Measurements from ENCODE around the gene CFAP107. TPM values are rescaled to one million over a fixed set of nuclear protein-coding genes. Genes with fewer than 3 reads are reported as not detected.
A peak's percentile ranks its signal among the peaks of the same experiment; 100 is the strongest.
"Not testable (repeated sequence)": the region's sequence is repeated elsewhere in the genome, so short reads cannot be mapped to it uniquely, and the experiment has no call there.

CFAP107 gene
- total and polyA plus RNA-seq, 3 experiments from 2014 or later: not detected

DNA sequence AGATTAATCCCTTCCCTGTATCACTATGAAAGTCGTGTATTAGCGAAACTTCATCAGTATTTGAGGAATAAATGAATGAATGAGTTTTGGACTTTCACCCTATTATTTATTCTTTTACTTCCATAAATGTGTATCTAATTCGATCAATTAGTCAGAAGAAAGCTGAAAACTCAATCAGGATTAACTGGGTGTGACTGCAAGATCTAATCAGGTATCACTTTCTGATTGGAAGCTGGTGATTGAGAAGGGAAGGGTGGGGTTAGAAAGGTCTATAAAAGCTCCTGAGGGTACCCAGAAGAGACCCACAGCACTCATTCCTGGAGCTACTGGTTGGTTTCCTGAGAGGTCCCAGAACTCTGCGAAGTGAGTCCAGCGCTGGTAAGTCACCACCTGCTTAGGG, 45.1 kb downstream of the CFAP107 start, which contains the start of gene PRAMEF1:
Gene PRAMEF1 (plus strand): TSS at position 301 of the 400 bp plus-strand sequence. CDS start 1,831 bp downstream, outside the sequence.
- H3K36me3 ChIP-seq (ENCODE audit: insufficient read depth, low read length); H3K27me3 Mint-ChIP-seq; DNase-seq; H3K4me1 ChIP-seq (ENCODE audit: insufficient read depth, low read length); POLR2A ChIA-PET; H3K36me3 Mint-ChIP-seq; H3K4me1 Mint-ChIP-seq; CTCF ChIA-PET; H3K27ac ChIP-seq (ENCODE audit: low read depth, low read length); H3K27ac Mint-ChIP-seq; H3K27me3 ChIP-seq (ENCODE audit: insufficient read depth, low read length, poor library complexity, severe bottlenecking); H3K9me3 ChIP-seq (ENCODE audit: low read length); H3K4me3 ChIP-seq (ENCODE audit: low read length); H3K4me3 Mint-ChIP-seq: not testable (repeated sequence)
- peaks cover 0 to 11% (median 3%) of the 10 kb centered on the region in 5 donors for H3K9me3 Mint-ChIP-seq

DNA sequence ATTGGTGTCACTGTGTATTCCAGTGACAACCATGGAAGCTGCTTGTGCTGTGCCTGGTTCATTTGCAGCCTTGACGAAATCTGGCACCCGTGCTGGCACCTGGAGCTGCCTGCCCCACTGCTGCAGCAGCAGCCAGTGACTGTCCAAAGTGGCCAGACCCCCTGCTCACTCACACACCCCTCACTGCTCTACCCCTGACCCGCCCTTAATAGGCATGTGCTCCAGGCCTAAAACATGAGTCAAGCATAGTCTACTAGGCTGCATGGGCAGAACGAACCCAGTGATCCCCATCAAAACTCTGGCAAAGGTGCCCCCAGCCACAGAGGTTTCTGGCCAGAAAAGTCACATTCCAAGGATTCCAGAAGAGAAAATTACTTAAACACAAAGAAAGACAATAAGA, 52.9 kb downstream of the CFAP107 start:
- POLR2A ChIA-PET: no interaction called here
- no peaks in the 10 kb centered on the region for H3K4me1 ChIP-seq (ENCODE audit: insufficient read depth, low read length)
- H3K9me3 Mint-ChIP-seq: peaks cover 0 to 3% (median 0%) of the 10 kb centered on the region in 5 donors

DNA sequence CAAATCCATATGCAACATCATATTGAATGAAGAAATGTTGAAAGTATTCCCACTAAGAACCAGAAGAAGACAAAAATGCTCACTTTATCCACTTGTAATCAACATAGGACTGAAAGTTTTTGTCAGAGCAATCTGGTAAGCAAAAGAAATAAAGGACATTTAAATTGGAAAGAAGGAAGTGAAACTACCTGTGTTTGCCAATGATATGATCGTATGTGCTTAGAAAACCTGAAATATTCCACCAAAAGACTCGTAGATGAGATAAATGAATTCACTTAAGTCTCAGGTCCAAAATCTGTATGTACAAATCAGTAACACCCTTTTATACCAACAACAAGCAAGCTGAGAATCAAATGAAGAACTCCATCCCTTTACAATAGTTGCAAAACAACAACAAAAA, 53.7 kb downstream of the CFAP107 start:
- H3K36me3 ChIP-seq (ENCODE audit: insufficient read depth, low read length): no peaks in the 10 kb centered on the region

More for the DNA sequence above, 52.9 kb downstream of the CFAP107 start:
- Mint-ChIP-seq H3K4me3 (no peak overlapping the region), H3K27me3 (peaks cover 0 to 8% of the 10 kb centered on the region in 2 donors), H3K36me3 (no peaks in the 10 kb centered on the region), H3K4me1 (no peaks in the 10 kb centered on the region), H3K27ac (no peak overlapping the region)
- Histone ChIP-seq H3K4me3 (ENCODE audit: low read length) (no peak overlapping the region), H3K27ac (ENCODE audit: low read depth, low read length) (no peak overlapping the region), H3K27me3 (ENCODE audit: insufficient read depth, low read length, poor library complexity, severe bottlenecking) (no peaks in the 10 kb centered on the region), H3K9me3 (ENCODE audit: low read length) (no peaks in the 10 kb centered on the region), H3K36me3 (ENCODE audit: insufficient read depth, low read length) (no peaks in the 10 kb centered on the region)
- CTCF ChIA-PET: no interaction called here
- DNase-seq: no peak

GRCh38 chr1:12809933-12810332, 63.9 kb downstream of the CFAP107 start:
- no peak for DNase-seq
- no peaks in the 10 kb centered on the region for H3K27me3 ChIP-seq (ENCODE audit: insufficient read depth, low read length, poor library complexity, severe bottlenecking)
- ChIA-PET CTCF (no interaction called here), POLR2A (no interaction called here)
- H3K27ac ChIP-seq (ENCODE audit: low read depth, low read length): peak overlapping the region; percentile 24
- H3K27ac Mint-ChIP-seq: no peak overlapping the region
- no peaks in the 10 kb centered on the region for H3K4me1 ChIP-seq (ENCODE audit: insufficient read depth, low read length)
- H3K4me3 Mint-ChIP-seq: no peak overlapping the region
- peaks cover 0 to 2% (median 0%) of the 10 kb centered on the region in 3 donors for H3K36me3 Mint-ChIP-seq
- no peak overlapping the region for H3K4me3 ChIP-seq (ENCODE audit: low read length)
- peaks cover 4 to 11% (median 9%) of the 10 kb centered on the region in 5 donors for H3K9me3 Mint-ChIP-seq
- no peaks in the 10 kb centered on the region for H3K36me3 ChIP-seq (ENCODE audit: insufficient read depth, low read length)
- H3K9me3 ChIP-seq (ENCODE audit: low read length): no peaks in the 10 kb centered on the region
- H3K27me3 Mint-ChIP-seq: peaks cover 19 to 51% of the 10 kb centered on the region in 2 donors
- H3K4me1 Mint-ChIP-seq: no peaks in the 10 kb centered on the region

More for the DNA sequence above, 53.7 kb downstream of the CFAP107 start:
- Mint-ChIP-seq H3K27ac (no peak overlapping the region), H3K27me3 (peaks cover 4 to 15% of the 10 kb centered on the region in 2 donors), H3K36me3 (no peaks in the 10 kb centered on the region), H3K4me1 (no peaks in the 10 kb centered on the region), H3K9me3 (peaks cover 0 to 5% (median 4%) of the 10 kb centered on the region in 5 donors), H3K4me3 (no peak overlapping the region)
- ChIA-PET CTCF (no interaction called here), POLR2A (no interaction called here)
- no peak for DNase-seq
- no peak overlapping the region for H3K4me3 ChIP-seq (ENCODE audit: low read length)
- H3K4me1 ChIP-seq (ENCODE audit: insufficient read depth, low read length): no peaks in the 10 kb centered on the region
- no peaks in the 10 kb centered on the region for H3K9me3 ChIP-seq (ENCODE audit: low read length)
- H3K27me3 ChIP-seq (ENCODE audit: insufficient read depth, low read length, poor library complexity, severe bottlenecking): no peaks in the 10 kb centered on the region
- no peak overlapping the region for H3K27ac ChIP-seq (ENCODE audit: low read depth, low read length)

DNA sequence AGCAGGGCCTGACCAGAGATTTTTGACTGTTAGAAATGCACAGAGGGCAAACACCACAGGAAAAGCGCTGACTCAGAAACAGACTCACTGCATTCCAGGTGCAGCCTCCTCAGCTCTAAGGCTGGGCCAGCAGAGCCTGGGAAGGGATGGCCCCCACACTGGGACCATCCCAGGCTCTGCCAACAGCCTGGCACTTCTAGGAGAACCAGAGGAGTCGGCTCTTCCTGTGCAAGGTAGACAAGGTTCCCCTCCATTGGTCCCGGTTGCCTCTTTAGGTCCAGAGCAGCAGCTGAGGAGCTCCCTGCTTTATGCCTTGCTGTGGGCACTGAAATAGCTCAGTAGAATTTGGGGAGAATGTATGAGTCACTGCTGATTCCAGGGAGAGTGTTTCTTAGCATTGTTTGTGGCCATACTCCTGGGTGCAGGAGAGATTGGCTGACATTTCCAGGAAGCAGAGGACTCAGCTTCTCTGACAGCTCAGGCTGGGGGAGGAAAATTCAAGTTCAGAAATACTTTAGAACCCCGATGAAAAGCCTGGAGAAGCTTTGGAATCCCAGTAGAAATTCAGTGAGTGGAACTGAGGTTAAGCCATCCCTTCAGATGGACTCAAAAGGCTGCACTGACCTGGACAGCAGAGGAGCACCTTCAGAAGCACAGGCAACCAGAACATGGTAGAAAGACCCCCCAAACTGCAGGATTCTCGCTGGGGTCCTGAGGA, 64.8 kb downstream of the CFAP107 start:
- DNase-seq: no peak
- peaks cover 0 to 6% (median 5%) of the 10 kb centered on the region in 5 donors for H3K9me3 Mint-ChIP-seq
- Histone ChIP-seq H3K4me3 (ENCODE audit: low read length) (no peak overlapping the region), H3K36me3 (ENCODE audit: insufficient read depth, low read length) (no peaks in the 10 kb centered on the region), H3K4me1 (ENCODE audit: insufficient read depth, low read length) (no peaks in the 10 kb centered on the region), H3K9me3 (ENCODE audit: low read length) (no peaks in the 10 kb centered on the region), H3K27me3 (ENCODE audit: insufficient read depth, low read length, poor library complexity, severe bottlenecking) (no peaks in the 10 kb centered on the region), H3K27ac (ENCODE audit: low read depth, low read length) (peak overlapping the region; percentile 24)
- POLR2A ChIA-PET: no interaction called here
- no peak overlapping the region for H3K27ac Mint-ChIP-seq
- H3K27me3 Mint-ChIP-seq: peaks cover 21 to 42% of the 10 kb centered on the region in 2 donors
- CTCF ChIA-PET: no interaction called here
- H3K4me3 Mint-ChIP-seq: no peak overlapping the region
- H3K36me3 Mint-ChIP-seq: peaks cover 0 to 2% (median 0%) of the 10 kb centered on the region in 3 donors
- no peaks in the 10 kb centered on the region for H3K4me1 Mint-ChIP-seq

DNA sequence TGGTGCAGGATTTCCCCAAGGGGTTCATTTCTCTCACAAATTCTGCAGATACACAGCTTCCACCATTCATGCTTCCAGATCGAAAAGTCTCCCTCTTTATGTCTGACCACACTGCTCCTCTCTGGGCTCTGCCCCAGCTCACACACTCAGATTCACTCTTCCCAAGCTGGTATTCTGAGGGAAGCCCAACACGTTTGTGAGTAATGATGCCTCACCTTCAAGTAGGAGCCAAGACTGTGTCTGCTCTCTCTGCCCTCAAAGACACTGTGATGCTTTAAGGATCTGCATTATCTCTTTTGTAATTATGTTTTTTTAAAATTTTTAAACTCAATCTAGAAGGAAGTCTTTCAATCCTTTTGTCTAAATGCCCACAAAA, 65.4 kb downstream of the CFAP107 start:
- H3K27ac Mint-ChIP-seq: no peak overlapping the region

More for the DNA sequence above, 65.4 kb downstream of the CFAP107 start:
- POLR2A ChIA-PET: no interaction called here
- Histone ChIP-seq H3K27ac (ENCODE audit: low read depth, low read length) (no peak overlapping the region), H3K27me3 (ENCODE audit: insufficient read depth, low read length, poor library complexity, severe bottlenecking) (no peaks in the 10 kb centered on the region), H3K36me3 (ENCODE audit: insufficient read depth, low read length) (no peaks in the 10 kb centered on the region), H3K4me3 (ENCODE audit: low read length) (no peak overlapping the region), H3K4me1 (ENCODE audit: insufficient read depth, low read length) (no peaks in the 10 kb centered on the region), H3K9me3 (ENCODE audit: low read length) (no peaks in the 10 kb centered on the region)
- no peak for DNase-seq
- Mint-ChIP-seq H3K27me3 (peaks cover 18 to 36% of the 10 kb centered on the region in 2 donors), H3K36me3 (peaks cover 0 to 2% (median 0%) of the 10 kb centered on the region in 3 donors), H3K4me1 (no peaks in the 10 kb centered on the region), H3K4me3 (no peak overlapping the region), H3K9me3 (peaks cover 0 to 5% (median 1%) of the 10 kb centered on the region in 5 donors)
- CTCF ChIA-PET: no interaction called here

Other genes with a start within 250 kb of the CFAP107 start
- 100 to 1,000 TPM; 117 to 123 TPM for gene DHRS3, start 128.0 kb upstream of the CFAP107 start, total RNA-seq
- 31.9 TPM for gene DHRS3, start 128.0 kb upstream of the CFAP107 start, polyA plus RNA-seq
- gene AADACL4, start 102.1 kb upstream of the CFAP107 start, total RNA-seq: not detected
- gene AADACL4, start 102.1 kb upstream of the CFAP107 start, polyA plus RNA-seq: not detected
- not detected for gene AADACL3, start 30.1 kb upstream of the CFAP107 start, total RNA-seq
- gene AADACL3, start 30.1 kb upstream of the CFAP107 start, polyA plus RNA-seq: not detected
- gene PRAMEF12, start 27.5 kb downstream of the CFAP107 start, total RNA-seq: not detected
- gene PRAMEF12, start 27.5 kb downstream of the CFAP107 start, polyA plus RNA-seq: not detected
- gene PRAMEF1, start 45.2 kb downstream of the CFAP107 start, total RNA-seq: not detected
- gene PRAMEF1, start 45.2 kb downstream of the CFAP107 start, polyA plus RNA-seq: not detected
- gene PRAMEF11, start 85.2 kb downstream of the CFAP107 start, total RNA-seq: not detected
- gene PRAMEF11, start 85.2 kb downstream of the CFAP107 start, polyA plus RNA-seq: not detected
- not detected for gene HNRNPCL1, start 102.5 kb downstream of the CFAP107 start, total RNA-seq
- gene HNRNPCL1, start 102.5 kb downstream of the CFAP107 start, polyA plus RNA-seq: not detected
- gene PRAMEF2, start 110.9 kb downstream of the CFAP107 start, total RNA-seq: not detected
- gene PRAMEF2, start 110.9 kb downstream of the CFAP107 start, polyA plus RNA-seq: not detected
- not detected for gene PRAMEF4, start 140.0 kb downstream of the CFAP107 start, total RNA-seq
- not detected for gene PRAMEF4, start 140.0 kb downstream of the CFAP107 start, polyA plus RNA-seq
- gene PRAMEF10, start 152.1 kb downstream of the CFAP107 start, total RNA-seq: not detected
- gene PRAMEF10, start 152.1 kb downstream of the CFAP107 start, polyA plus RNA-seq: not detected
- gene PRAMEF7, start 170.4 kb downstream of the CFAP107 start, total RNA-seq: not detected
- gene PRAMEF7, start 170.4 kb downstream of the CFAP107 start, polyA plus RNA-seq: not detected
- gene PRAMEF6, start 201.4 kb downstream of the CFAP107 start, total RNA-seq: not detected
- gene PRAMEF6, start 201.4 kb downstream of the CFAP107 start, polyA plus RNA-seq: not detected

Measured in CD8-positive, alpha-beta memory T cell (primary cell).